Stomach (tissue), 4 donors: ENCODE results near the gene PRKAG1.

ENCODE experiments used
- EP300 ChIP-seq: sonication (generic); formaldehyde crosslinking; IDR thresholded peaks from one replicate; pipeline ENCODE4 v1.6.1; 2017; ENCODE audit warnings: antibody characterized with exemption
- POLR2A ChIP-seq, 4 donors: fragments of 450-650 bp; IDR thresholded peaks; one replicate each; pipeline ENCODE4 v1.6.1; 2016; ENCODE audit warnings: antibody characterized with exemption in 4 of 4, control low read depth in 2 of 4, mild to moderate bottlenecking in 1 of 4, moderate library complexity in 1 of 4
- POLR2AphosphoS5 ChIP-seq, 3 donors: sonication (generic); formaldehyde crosslinking; IDR thresholded peaks; one replicate each; pipeline ENCODE4 v1.6.1; 2016; ENCODE audit warnings: antibody characterized with exemption in 3 of 3
- TF ChIP-seq, protein P1 (sequence below), 7 experiments: fragments of 450-650 bp in 4 of 7; fragments of 200-600 bp in 3 of 7; sonication (generic) in 3 of 7; IDR thresholded peaks; one replicate each; pipeline ENCODE4 v1.5.1; 2016 to 2019; ENCODE audit warnings: antibody characterized with exemption in 7 of 7, control low read depth in 2 of 7, mild to moderate bottlenecking in 1 of 7

- TF ChIP-seq, protein P1, sequence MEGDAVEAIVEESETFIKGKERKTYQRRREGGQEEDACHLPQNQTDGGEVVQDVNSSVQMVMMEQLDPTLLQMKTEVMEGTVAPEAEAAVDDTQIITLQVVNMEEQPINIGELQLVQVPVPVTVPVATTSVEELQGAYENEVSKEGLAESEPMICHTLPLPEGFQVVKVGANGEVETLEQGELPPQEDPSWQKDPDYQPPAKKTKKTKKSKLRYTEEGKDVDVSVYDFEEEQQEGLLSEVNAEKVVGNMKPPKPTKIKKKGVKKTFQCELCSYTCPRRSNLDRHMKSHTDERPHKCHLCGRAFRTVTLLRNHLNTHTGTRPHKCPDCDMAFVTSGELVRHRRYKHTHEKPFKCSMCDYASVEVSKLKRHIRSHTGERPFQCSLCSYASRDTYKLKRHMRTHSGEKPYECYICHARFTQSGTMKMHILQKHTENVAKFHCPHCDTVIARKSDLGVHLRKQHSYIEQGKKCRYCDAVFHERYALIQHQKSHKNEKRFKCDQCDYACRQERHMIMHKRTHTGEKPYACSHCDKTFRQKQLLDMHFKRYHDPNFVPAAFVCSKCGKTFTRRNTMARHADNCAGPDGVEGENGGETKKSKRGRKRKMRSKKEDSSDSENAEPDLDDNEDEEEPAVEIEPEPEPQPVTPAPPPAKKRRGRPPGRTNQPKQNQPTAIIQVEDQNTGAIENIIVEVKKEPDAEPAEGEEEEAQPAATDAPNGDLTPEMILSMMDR (IDR thresholded peaks at IDR 0.05), result no peak
- TF ChIP-seq POLR2A (IDR thresholded peaks at IDR 0.05), result no peak
- no peak for TF ChIP-seq POLR2AphosphoS5 (IDR thresholded peaks at IDR 0.05)
- TF ChIP-seq EP300, result no peak
These were observed 21.8 kb upstream of the PRKAG1 start for GRCh38 chr12:49040364-49040855.
